ENCODE measurements around the gene PARD6A.

GRCh38 chr16:67703626-67704025, 42.9 kb downstream of the PARD6A start:
- TF ChIP-seq EZH2 (conservative IDR thresholded peaks at IDR 0.05; ENCODE audit: low read depth, low read length) = no peak
- TF ChIP-seq, protein P1, sequence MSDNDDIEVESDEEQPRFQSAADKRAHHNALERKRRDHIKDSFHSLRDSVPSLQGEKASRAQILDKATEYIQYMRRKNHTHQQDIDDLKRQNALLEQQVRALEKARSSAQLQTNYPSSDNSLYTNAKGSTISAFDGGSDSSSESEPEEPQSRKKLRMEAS (IDR thresholded peaks at IDR 0.05) = no peak
- no peak for TF ChIP-seq JUND (CRISPR knock-in tag; IDR thresholded peaks at IDR 0.05)
- no peak for TF ChIP-seq RELA (CRISPR knock-in tag; IDR thresholded peaks at IDR 0.05)
- TF ChIP-seq ZNF737 (CRISPR knock-in tag; IDR thresholded peaks at IDR 0.05; ENCODE audit: borderline replicate concordance) = no peak

All from HepG2 (cell line).